OCI-LY7 (cell line): ENCODE data around the gene PKNOX1. TPM values are rescaled to one million over a fixed set of nuclear protein-coding genes. Genes with fewer than 3 reads are reported as not detected.
"Not testable (repeated sequence)": the region's sequence is repeated elsewhere in the genome, so short reads cannot be mapped to it uniquely, and the experiment has no call there.

Experiments used
- BruUV-seq: library from RNA; stranded (reverse); fragments of 400-500 nt; replicated peaks from 2 replicates; lab custom pipeline; 2021; lab: Mats Ljungman, UMichigan
- CTCF ChIA-PET: fragments of 300-600 bp; sonication (Branson Sonifier 250); formaldehyde crosslinking; loops from one replicate; lab custom pipeline; 2022; ENCODE audit warnings: antibody characterized with exemption; ENCODE audit not compliant: unreplicated experiment; lab: Charles Lee
- POLR2A ChIA-PET: fragments of 300-600 bp; sonication (Branson Sonifier 250); formaldehyde crosslinking; loops from one replicate; lab custom pipeline; 2022; ENCODE audit warnings: antibody characterized with exemption; lab: Charles Lee
- DNase-seq: peaks from one replicate; pipeline ENCODE4 v3.0.0-alpha.2; 2015; ENCODE audit warnings: low spot score
- H2AFZ ChIP-seq: fragments of 200-600 bp; sonication (generic), shearing (Covaris generic); 2 replicates; pipeline ENCODE4 v1.6.1; 2014; ENCODE audit warnings: mild to moderate bottlenecking, antibody characterized with exemption, low read length, moderate library complexity
- H3K27ac ChIP-seq: fragments of 200-600 bp; sonication (generic); 2 replicates; pipeline ENCODE4 v1.5.1; 2014; ENCODE audit warnings: mixed run types, low read depth, mild to moderate bottlenecking, moderate library complexity, low read length, inconsistent platforms; ENCODE audit not compliant: poor library complexity, severe bottlenecking
- H3K36me3 ChIP-seq: fragments of 200-600 bp; sonication (generic); 2 replicates; pipeline ENCODE4 v1.6.1; 2014; ENCODE audit warnings: mild to moderate bottlenecking, antibody characterized with exemption, low read length, moderate library complexity, mixed read lengths; ENCODE audit not compliant: insufficient read depth
- H3K4me1 ChIP-seq: fragments of 200-600 bp; sonication (generic); 2 replicates; pipeline ENCODE4 v1.5.1; 2014; ENCODE audit warnings: mild to moderate bottlenecking, low read length; ENCODE audit not compliant: insufficient read depth, poor library complexity, severe bottlenecking
- H3K4me2 ChIP-seq: fragments of 200-600 bp; sonication (generic); 2 replicates; pipeline ENCODE4 v1.6.1; 2014; ENCODE audit warnings: mild to moderate bottlenecking, low read length
- H3K4me3 ChIP-seq: fragments of 200-600 bp; sonication (generic); 2 replicates; pipeline ENCODE4 v1.5.1; 2014; ENCODE audit warnings: mild to moderate bottlenecking, low read depth, low read length; ENCODE audit not compliant: poor library complexity, severe bottlenecking
- H3K79me2 ChIP-seq: fragments of 200-600 bp; sonication (generic); 2 replicates; pipeline ENCODE4 v1.6.1; 2016; ENCODE audit warnings: low read depth, mild to moderate bottlenecking, low read length, moderate library complexity, mixed read lengths; ENCODE audit not compliant: insufficient read depth
- H3K9me2 ChIP-seq: fragments of 200-600 bp; sonication (generic); 2 replicates; pipeline ENCODE4 v1.6.1; 2016; ENCODE audit warnings: mild to moderate bottlenecking, low read length, mixed read lengths; ENCODE audit not compliant: insufficient read depth
- H3K9me3 ChIP-seq: fragments of 200-600 bp; sonication (generic); 2 replicates; pipeline ENCODE4 v1.6.1; 2014; ENCODE audit warnings: mild to moderate bottlenecking, mixed run types, low read length, mixed read lengths
- H4K20me1 ChIP-seq: fragments of 200-600 bp; sonication (generic); 2 replicates; pipeline ENCODE4 v1.6.1; 2014; ENCODE audit warnings: mild to moderate bottlenecking, antibody characterized with exemption, low read length, moderate library complexity, mixed read lengths; ENCODE audit not compliant: insufficient read depth
- CTCF ChIP-seq: fragments of 200-600 bp; sonication (generic); conservative IDR thresholded peaks from 2 replicates; pipeline ENCODE4 v1.5.1; 2014; ENCODE audit warnings: mild to moderate bottlenecking, antibody characterized with exemption, low read length, moderate library complexity, mixed read lengths
- EZH2phosphoT487 ChIP-seq: fragments of 200-600 bp; sonication (generic); IDR thresholded peaks from 2 replicates; pipeline ENCODE4 v1.6.1; 2018; ENCODE audit warnings: low read depth, borderline replicate concordance, mild to moderate bottlenecking, mixed run types, antibody characterized with exemption, low read length, moderate library complexity, mixed read lengths
- intact Hi-C: fragments of 100-400 bp; cut with micrococcal nuclease; formaldehyde crosslinking; loops from one replicate; pipeline ENCODE4 v1.10.0; 2022; ENCODE audit not compliant: unreplicated experiment
- total RNA-seq, 2 experiments: library from RNA; depleted of rRNA in 1 of 2; stranded (reverse); fragments of >200 nt in 1 of 2; shearing (Covaris generic) in 1 of 2; gene quantifications; 2 replicates each; pipeline ENCODE4 v1.2.3, GENCODE V29; 2014 to 2022

PKNOX1 gene
- total RNA-seq, 2 experiments from 2014 or later = 23.7 to 32.9 TPM

GRCh38 chr21:42956824-42957630 is 17.3 kb upstream of the PKNOX1 start:
- no peak for DNase-seq
- ChIA-PET CTCF (no interaction called here), POLR2A (interaction anchor here (0.6 to 0.7 kb wide), 2 partner anchors 595 to 621 kb away, joined by 3 read pairs; no protein-coding TSS in a partner anchor)
- H3K4me1 ChIP-seq = no peaks in the 10 kb centered on the region
- H3K4me3 ChIP-seq = no peak overlapping the region
- no peaks in the 10 kb centered on the region for H4K20me1 ChIP-seq
- BruUV-seq = no TSS peak
- no peak overlapping the region for H3K27ac ChIP-seq
- H3K9me2 ChIP-seq = no peaks in the 10 kb centered on the region
- intact Hi-C loops = loop anchor here (10.0 kb wide), 1 partner anchor 52 kb away; no protein-coding TSS in a partner anchor
- H3K36me3 ChIP-seq = no peaks in the 10 kb centered on the region
- H3K9me3 ChIP-seq = no peaks in the 10 kb centered on the region
- no peak overlapping the region for H2AFZ ChIP-seq
- no peak overlapping the region for H3K4me2 ChIP-seq
- no peaks in the 10 kb centered on the region for H3K79me2 ChIP-seq
- no peak for TF ChIP-seq CTCF
- TF ChIP-seq EZH2phosphoT487 = no peak

- H3K4me2 ChIP-seq, H2AFZ ChIP-seq, H3K36me3 ChIP-seq, CTCF ChIA-PET, H3K4me1 ChIP-seq, H3K27ac ChIP-seq, BruUV-seq, H4K20me1 ChIP-seq, H3K9me2 ChIP-seq, H3K4me3 ChIP-seq, H3K9me3 ChIP-seq, H3K79me2 ChIP-seq, DNase-seq: not testable (repeated sequence)
- intact Hi-C loops = loop anchor here (10.0 kb wide), 1 partner anchor 53 kb away; no protein-coding TSS in a partner anchor
- POLR2A ChIA-PET = interaction anchor here (0.7 kb wide), 1 partner anchor 596 kb away, joined by 3 read pairs; no protein-coding TSS in a partner anchor
Observed at GRCh38 chr21:42958122-42958521, 16.2 kb upstream of the PKNOX1 start.

GRCh38 chr21:42959728-42960127 is 14.6 kb upstream of the PKNOX1 start:
- no peaks in the 10 kb centered on the region for H3K9me3 ChIP-seq
- H3K9me2 ChIP-seq = no peaks in the 10 kb centered on the region
- DNase-seq = no peak
- no TSS peak for BruUV-seq
- no peak overlapping the region for H3K4me2 ChIP-seq
- no peak overlapping the region for H2AFZ ChIP-seq
- POLR2A ChIA-PET = no interaction called here
- no peaks in the 10 kb centered on the region for H4K20me1 ChIP-seq
- CTCF ChIA-PET = no interaction called here
- H3K27ac ChIP-seq = no peak overlapping the region
- TF ChIP-seq EZH2phosphoT487 = no peak
- TF ChIP-seq CTCF = no peak
- H3K4me3 ChIP-seq = no peak overlapping the region
- H3K36me3 ChIP-seq = no peaks in the 10 kb centered on the region
- no peaks in the 10 kb centered on the region for H3K4me1 ChIP-seq
- intact Hi-C loops = loop anchor here (10.0 kb wide), 1 partner anchor 55 kb away; no protein-coding TSS in a partner anchor
- no peaks in the 10 kb centered on the region for H3K79me2 ChIP-seq
